ENCODE measurements around the gene APOA5. TPM values are rescaled to one million over a fixed set of nuclear protein-coding genes. Genes with fewer than 3 reads are reported as not detected.
"Not testable (repeated sequence)": the region's sequence is repeated elsewhere in the genome, so short reads cannot be mapped to it uniquely, and the experiment has no call there.

The APOA5 gene
- polyA plus RNA-seq, 3 donors: not detected

DNA sequence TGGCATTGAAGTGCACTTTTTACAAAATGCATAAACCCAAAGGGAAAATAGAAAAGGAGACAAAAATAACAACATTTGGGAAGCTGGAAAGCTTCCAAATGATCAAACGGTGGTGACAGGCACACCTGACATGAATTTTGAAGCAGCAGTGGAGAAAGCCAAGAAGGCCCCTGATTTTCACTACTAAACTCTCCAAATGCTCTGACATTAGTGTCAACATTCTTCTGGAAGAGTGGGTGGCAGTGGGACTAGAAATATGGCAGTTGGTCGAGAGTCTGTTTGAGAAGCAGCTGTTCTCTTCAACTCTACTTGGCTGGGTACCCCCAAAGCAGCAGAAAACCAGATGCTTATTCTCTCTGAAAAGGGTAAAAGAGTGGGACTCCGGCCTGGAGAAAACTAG, 12.3 kb upstream of the APOA5 start:
- DNase-seq: no peak
- H3K36me3 Mint-ChIP-seq: no peaks in the 10 kb centered on the region
- Histone ChIP-seq H3K27ac (ENCODE audit: low read depth in 1 of 2, low read length in 2 of 2) (no peak overlapping the region), H3K4me3 (replicated peaks in 1 of 3; ENCODE audit: low read depth in 2 of 3, low read length in 3 of 3) (no peak overlapping the region), H3K79me2 (ENCODE audit: insufficient read depth, low read length) (no peaks in the 10 kb centered on the region), H4K20me1 (ENCODE audit: insufficient read depth, low read length) (no peaks in the 10 kb centered on the region), H3K9me3 (replicated peaks in 1 of 2; ENCODE audit: control insufficient read depth in 1 of 2, insufficient read depth in 1 of 2, low read length in 2 of 2) (no peaks in the 10 kb centered on the region), H2AFZ (ENCODE audit: insufficient read depth, low read depth, low read length, poor library complexity, severe bottlenecking) (no peak overlapping the region), H3K36me3 (replicated peaks in 1 of 2; ENCODE audit: control insufficient read depth in 1 of 2, insufficient read depth in 2 of 2, low read length in 2 of 2) (no peaks in the 10 kb centered on the region), H3K27me3 (ENCODE audit: control insufficient read depth in 2 of 2, insufficient read depth in 2 of 2, low read length in 2 of 2) (no peaks in the 10 kb centered on the region), H3K4me1 (ENCODE audit: control insufficient read depth in 1 of 2, insufficient read depth in 2 of 2, low read length in 2 of 2) (no peaks in the 10 kb centered on the region), H3K9ac (ENCODE audit: insufficient read depth, low read length, poor library complexity, severe bottlenecking) (no peak overlapping the region), H3K4me2 (replicated peaks; ENCODE audit: extremely low read depth, low read length, poor library complexity, severe bottlenecking) (no peak overlapping the region)
- H3K9me3 Mint-ChIP-seq: peaks cover 0 to 2% (median 0%) of the 10 kb centered on the region in 7 donors
- H3K27ac Mint-ChIP-seq: no peak overlapping the region
- TF ChIP-seq, protein P1, sequence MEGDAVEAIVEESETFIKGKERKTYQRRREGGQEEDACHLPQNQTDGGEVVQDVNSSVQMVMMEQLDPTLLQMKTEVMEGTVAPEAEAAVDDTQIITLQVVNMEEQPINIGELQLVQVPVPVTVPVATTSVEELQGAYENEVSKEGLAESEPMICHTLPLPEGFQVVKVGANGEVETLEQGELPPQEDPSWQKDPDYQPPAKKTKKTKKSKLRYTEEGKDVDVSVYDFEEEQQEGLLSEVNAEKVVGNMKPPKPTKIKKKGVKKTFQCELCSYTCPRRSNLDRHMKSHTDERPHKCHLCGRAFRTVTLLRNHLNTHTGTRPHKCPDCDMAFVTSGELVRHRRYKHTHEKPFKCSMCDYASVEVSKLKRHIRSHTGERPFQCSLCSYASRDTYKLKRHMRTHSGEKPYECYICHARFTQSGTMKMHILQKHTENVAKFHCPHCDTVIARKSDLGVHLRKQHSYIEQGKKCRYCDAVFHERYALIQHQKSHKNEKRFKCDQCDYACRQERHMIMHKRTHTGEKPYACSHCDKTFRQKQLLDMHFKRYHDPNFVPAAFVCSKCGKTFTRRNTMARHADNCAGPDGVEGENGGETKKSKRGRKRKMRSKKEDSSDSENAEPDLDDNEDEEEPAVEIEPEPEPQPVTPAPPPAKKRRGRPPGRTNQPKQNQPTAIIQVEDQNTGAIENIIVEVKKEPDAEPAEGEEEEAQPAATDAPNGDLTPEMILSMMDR (IDR thresholded peaks at IDR 0.05): no peak
- 67% methylated on average over 1 of the region's 3 CpGs for WGBS (ENCODE audit: insufficient coverage)
- no peaks in the 10 kb centered on the region for H3K4me1 Mint-ChIP-seq
- intact Hi-C loops (cut with micrococcal nuclease): no loop called here
- peaks cover 2 to 7% (median 3%) of the 10 kb centered on the region in 3 donors for H3K27me3 Mint-ChIP-seq (ENCODE audit: low read depth in 3 of 3)
- H3K4me3 Mint-ChIP-seq: no peak overlapping the region

DNA sequence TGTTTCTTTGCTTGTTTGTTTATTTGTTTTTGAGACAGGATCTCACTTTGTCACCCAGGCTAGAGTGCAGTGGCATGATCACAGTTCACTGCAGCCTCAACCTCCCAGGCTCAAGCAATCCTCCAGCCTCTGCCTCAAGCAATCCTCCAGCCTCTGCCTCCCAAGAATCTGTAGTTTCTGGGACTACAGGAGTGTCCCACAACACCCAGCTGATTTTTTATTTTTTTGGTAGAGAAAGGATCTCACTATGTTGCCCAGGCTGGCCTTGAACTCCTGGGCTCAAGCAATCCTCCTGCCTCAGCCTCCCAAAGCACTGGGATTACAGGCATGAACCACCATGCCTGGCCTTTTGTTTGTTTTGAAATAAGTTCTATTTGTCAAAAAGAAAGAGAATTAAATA, 10.0 kb upstream of the APOA5 start:
- DNase-seq; H3K4me2 ChIP-seq (replicated peaks; ENCODE audit: extremely low read depth, low read length, poor library complexity, severe bottlenecking); H3K4me3 Mint-ChIP-seq; H3K9ac ChIP-seq (ENCODE audit: insufficient read depth, low read length, poor library complexity, severe bottlenecking); H3K36me3 Mint-ChIP-seq; intact Hi-C loops (cut with micrococcal nuclease); H3K36me3 ChIP-seq (replicated peaks in 1 of 2; ENCODE audit: control insufficient read depth in 1 of 2, insufficient read depth in 2 of 2, low read length in 2 of 2); H4K20me1 ChIP-seq (ENCODE audit: insufficient read depth, low read length); H3K27me3 ChIP-seq (ENCODE audit: control insufficient read depth in 2 of 2, insufficient read depth in 2 of 2, low read length in 2 of 2); H3K4me1 Mint-ChIP-seq; H2AFZ ChIP-seq (ENCODE audit: insufficient read depth, low read depth, low read length, poor library complexity, severe bottlenecking); H3K9me3 Mint-ChIP-seq; H3K27ac Mint-ChIP-seq; H3K4me1 ChIP-seq (ENCODE audit: control insufficient read depth in 1 of 2, insufficient read depth in 2 of 2, low read length in 2 of 2); H3K4me3 ChIP-seq (replicated peaks in 1 of 3; ENCODE audit: low read depth in 2 of 3, low read length in 3 of 3); H3K27ac ChIP-seq (ENCODE audit: low read depth in 1 of 2, low read length in 2 of 2); H3K79me2 ChIP-seq (ENCODE audit: insufficient read depth, low read length); H3K27me3 Mint-ChIP-seq (ENCODE audit: low read depth in 3 of 3); H3K9me3 ChIP-seq (replicated peaks in 1 of 2; ENCODE audit: control insufficient read depth in 1 of 2, insufficient read depth in 1 of 2, low read length in 2 of 2): not testable (repeated sequence)
